Activated CD4-positive, CD25-positive, alpha-beta regulatory T cell treated with anti-CD3 and anti-CD28 coated beads, Interleukin-2, amount 50 U/mL, for 16 hours (primary cell): Measurements from ENCODE around the gene PHF2.

Experiments used
- DNase-seq: peaks from one replicate; pipeline ENCODE4 v3.0.0-alpha.2; 2020; ENCODE audit warnings: low read depth, low spot score

PHF2 gene

DNA sequence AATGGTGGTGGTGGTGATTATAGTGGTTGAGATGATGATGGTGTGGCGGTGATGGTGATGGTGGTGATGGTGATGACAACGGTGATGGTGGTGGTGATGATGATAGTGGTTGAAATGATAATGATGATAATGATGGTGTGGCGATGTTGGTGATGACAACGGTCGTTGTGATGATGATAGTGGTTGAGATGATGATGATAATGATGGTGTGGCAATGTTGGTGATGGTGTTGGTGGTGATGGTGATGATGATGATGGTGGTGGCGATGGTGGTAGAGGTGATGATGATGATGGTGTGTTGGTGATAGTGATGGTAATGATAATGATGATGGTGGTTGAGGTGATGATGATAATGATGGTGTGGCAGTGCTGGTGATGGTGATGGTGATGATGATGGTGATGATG, 48.0 kb downstream of the PHF2 start:
- no peak for DNase-seq

DNA sequence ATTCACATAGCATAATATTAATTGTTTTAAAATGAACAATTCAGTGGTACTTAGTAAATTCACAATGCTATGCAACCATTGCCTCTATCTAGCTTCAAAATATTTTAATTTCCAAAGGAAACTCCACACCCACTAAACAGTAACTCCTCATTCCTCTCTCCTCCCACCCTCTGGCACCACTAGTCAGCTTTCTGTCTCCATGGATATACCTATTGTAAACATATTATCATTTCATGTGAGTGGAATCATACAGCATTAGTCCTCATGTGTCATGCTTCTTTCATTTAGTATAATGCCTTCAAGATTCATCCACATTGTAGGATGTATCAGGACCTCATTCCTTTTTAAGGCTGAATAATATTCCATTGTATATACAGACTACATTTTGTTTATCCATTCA, 48.6 kb downstream of the PHF2 start:
- DNase-seq, result no peak

DNA sequence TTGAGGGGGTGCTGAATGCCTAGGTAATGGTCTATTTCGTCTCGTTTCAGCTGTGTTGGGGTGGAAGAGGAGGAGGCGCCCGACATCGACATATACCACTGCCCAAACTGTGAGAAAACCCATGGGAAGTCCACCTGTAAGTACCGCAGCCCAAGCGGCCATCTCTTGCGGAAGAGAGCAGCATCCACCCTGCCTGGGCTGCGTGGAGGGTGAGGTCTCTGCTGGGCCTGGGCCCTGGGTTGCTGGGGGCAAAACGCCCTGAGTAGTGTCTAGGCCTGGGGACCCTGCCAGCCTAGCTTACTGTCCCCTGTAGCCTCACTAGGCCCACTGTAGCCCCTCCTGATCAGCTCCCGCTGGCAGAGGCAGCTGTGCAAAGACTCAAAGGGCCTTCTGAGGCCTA, 53.5 kb downstream of the PHF2 start:
- DNase-seq, result no peak

DNA sequence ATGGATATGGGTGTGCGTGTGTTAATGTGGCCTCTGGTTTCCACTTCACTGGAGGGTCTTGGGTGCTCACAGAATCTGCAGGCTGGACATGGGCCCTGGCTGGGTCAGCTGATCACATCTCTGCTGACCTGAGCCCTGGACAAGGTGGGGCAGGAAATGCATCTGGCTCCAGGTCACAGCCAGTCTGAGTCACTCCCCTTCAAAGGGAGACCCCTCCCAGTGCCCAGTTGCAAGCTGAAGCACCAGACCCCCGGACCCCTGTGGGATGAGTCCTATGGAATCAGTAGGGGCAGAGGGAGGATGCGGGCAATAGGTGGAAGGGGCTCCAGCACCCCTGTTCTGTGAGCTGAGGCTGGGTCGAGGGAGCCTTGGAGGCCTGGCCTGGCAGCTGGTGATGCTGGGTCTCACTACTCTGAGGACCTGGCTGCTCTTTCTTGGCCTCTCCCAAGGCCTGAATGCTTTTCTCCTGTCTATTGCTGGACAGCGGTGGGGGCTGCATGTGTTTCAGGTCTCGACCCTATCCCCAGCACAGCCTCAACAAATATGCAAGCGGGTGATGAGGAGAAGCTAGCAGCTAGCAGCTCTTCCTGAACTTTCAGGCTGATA, 54.5 kb downstream of the PHF2 start:
- DNase-seq, result no peak

DNA sequence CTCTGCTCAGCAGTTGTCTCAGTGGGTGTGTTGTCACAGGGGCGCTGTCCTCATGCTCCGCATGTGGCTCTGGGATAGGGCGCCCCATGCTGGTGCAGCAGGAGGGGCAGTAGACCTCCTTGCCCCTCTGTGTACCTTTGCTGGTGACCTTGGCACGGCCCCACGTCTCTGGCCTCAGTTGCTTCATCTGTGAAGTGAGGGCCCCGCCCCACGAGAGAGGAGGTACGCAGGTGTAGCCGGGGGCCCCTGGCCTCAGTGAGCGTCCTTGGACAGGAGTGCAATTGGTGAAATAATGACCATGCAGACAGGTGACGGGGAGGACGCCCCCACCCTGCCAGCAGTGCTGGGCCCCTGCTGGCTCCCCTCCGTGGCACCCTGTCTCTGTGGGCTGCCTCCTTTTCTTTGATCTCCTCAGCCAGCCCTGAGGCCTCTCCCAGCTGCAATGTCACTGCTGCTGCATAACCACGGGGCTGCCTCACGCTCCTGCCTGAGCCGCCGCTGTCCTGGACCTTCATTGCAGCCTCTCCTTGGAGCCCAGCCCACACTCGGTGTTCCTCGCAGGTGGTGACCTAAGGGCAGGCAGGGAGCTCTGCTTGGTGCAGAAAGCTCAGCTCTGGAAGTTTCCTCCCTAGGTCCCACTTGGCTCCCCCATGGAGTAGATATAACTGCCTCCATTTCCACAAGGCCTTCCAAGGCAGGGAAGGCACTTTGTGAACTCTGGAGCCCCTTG, 57.3 kb downstream of the PHF2 start:
- no peak for DNase-seq

DNA sequence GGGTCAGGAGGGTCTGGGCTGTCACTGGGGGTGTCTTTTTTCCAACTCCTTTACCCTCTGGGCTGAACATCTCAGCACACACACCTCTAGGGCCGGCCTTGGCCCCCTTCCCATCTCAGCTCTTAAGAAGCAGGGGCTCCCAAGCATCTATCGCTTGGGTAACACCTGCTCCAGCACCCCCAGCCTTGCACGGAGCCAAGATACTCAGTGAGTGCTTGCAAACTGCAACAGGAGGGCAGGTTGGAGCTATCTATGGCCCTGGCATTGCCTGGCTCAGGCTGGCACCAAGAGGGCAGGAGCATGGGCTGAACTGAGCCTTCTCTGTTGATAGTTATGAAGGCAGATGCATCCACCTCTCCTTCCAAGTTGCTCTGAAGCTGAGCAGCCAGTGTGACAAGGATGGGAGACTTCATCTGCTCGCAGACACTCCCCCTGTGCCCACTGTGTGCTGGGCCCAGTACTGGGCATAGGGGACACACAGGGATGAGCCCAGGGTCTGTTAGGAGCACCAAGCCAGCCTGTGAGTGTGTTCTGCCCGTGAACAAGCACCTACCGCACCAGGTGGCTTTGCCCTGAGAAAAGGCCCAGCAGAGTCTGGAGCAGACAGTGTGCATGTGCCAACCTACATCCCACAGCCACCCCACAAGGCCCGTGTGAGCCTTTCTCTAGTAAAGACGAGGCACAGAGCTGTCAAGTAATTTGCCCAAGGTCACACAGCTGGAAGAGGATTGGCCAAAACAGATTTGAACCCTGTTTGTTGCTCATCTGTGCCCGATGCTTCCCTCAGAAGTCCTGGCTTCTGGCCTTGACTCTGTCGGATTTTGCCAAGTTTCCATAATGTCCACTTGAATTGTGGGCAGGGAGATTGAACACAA, 58.2 kb downstream of the PHF2 start:
- no peak for DNase-seq

DNA sequence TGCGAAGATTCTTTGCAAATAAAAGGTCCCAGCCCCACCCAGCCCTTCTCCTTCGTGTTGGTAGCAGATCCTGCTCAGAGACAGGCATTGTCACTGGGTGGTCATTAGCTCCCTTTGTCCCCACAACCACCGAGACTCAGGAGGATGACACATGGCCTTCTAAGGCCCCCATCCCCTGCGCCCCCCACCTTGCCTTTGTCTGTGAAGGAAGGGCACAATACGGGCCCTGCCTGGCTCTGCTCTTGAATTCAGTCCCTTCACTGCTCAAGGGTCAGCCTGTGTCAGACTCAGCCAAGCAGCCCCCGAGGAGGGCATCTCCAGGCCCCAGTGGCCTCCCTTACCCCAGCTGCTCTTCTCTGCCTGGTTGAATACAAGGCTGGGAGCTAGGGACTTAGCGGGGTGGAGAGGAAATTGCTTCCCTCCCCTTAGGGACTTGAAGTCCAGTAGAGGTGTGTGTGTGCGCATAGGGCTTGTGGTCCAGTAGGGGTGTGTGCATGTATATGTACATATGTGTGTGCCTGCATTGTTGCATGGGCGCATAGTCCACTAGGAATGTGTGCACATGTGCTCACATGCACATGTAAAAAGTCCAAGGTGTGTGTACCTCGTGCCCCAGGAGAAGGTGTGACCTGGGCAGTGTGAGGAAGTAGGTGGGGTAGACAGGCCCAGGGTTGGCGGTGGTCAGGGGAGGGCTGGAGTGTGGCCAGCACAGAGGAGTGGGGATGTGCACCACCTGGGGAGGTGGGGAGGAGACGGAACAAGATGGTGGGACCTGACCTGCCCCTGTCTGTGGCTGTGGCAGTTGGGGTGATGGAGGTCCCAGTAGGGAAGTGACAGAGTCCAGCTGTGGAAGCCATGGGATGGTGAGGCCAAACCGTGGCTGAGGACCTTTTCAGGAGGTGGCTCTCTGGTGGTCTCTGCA, 59.1 kb downstream of the PHF2 start:
- no peak for DNase-seq

DNA sequence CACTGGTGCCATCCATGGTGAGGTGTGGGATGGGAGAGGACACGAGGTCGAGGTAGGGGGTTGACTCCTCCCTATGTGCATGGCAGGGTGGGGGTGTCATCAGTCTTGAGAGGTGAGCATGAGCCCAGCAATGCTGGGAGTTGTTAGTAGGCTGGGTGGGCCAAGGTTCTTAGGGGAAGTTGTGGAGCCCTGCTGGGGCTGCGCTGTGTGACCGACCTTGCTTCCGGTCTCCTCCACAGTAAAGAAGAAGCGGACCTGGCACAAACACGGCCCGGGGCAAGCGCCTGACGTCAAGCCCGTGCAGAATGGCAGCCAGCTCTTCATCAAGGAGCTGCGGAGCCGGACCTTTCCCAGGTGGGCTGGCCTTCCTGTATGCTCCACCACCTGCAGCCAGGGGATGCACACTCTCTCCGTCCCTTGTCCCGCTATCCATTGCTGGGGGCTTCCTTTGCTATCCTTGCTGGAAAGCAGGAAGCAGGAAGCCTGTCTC, 59.8 kb downstream of the PHF2 start:
- no peak for DNase-seq

DNA sequence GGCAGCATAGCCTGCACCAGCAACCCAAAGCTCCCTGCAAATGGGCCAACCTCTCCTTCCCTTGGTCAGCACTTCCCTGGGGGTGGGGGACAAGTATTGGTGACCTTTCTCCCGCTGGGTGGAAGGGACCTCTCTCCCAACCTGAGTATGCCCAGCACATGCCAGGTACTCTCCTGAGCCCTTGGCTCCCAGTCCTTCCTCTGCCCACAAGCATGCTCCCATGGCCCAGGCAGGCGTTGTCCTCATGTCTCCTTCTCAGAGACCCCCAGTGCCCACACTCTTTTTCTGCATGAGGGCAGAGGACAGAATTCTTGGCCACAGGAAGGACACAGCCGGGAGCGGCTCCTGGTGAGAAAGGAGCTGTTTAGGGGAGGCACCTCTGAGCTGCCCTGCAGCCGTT, 60.3 kb downstream of the PHF2 start:
- no peak for DNase-seq

DNA sequence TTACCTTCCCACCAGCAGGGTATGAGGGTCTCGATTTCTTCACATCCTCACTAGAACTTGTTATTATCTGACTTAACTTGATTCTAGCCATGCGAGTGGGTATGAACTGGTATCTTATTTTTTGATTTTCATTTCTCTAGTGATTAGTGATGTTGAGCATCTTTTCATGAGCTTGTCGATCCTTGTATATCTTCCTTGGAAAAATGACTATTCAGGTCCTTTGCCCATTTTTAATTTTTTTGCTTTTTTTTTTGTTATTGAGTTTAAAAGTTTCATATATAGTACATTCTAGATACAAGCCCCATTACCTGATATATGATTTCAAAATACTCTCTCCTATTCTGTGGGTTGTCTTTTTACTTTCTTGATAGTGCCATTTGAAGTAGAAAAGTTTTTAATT, 61.5 kb downstream of the PHF2 start:
- DNase-seq, result no peak

DNA sequence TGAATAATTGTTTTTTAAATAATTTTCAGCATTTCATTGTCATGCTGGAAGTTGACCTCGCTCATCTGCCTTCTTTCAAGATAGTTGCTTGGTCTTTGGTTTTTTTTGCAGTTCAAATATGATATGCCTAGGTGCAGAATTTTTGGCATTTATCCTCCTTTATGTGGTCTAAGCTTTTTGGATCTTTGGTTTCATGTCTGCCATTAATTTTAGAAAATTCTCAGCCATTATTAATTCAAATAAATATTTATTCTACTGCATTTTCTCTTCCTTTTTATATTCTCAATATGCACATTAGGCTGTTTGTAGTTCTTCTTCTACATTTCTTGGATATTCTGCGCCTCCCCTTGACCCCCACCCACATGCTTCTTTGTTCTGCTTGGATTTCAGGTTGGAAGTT, 63.6 kb downstream of the PHF2 start:
- DNase-seq, result no peak

DNA sequence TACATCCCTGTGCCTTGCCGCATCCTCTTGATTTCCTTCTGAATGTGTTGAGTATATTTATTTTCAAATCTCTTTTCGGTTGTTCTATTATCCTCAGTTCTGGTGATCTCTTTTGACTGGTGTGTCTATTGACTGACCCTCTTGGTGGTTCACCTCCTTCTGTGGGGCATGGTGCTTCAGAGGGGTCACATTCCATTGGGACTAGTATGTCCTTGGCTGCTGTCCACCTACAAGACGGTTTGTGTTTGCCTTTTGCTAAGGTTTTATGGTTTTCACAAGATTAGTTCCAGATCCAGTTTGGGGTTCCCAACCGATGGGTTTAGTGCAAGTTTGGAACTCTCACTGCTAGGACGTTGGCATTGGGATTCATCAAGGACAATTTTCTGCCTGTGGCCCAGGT, 66.6 kb downstream of the PHF2 start:
- no peak for DNase-seq

DNA sequence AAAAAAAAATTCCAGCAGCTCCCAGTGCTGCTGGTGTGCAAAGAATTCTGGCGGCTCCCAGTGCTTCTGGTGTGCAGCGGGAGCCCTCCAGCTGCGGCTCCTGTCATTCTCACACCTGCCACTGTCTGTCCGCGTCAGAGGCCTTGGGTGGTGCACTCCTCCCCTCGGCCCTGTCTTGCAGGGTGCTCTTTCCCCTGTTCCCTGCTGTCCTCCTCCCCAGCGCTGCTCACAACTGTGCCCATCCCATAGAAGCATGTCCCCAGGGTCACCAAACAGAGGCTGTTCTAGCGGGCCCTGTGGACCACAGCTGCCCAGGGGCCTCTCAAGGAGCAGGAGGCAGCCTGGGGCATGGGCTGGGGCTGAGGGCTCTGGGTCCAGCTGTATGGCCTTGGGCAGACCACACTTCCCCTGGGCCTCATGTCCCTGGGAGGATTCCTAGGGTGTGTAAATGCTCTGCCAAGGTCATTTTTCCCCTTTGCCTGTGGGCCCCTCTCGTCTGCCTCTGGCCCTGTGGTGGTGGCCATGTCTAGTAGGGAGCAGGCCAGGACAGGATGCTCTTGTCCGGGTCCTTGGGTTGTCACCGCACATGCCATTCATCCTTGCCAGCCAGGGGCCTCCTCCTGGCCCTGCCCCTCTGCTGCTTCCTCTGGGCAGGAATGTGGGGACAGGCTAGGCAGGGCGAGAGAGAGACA, 68.2 kb downstream of the PHF2 start:
- DNase-seq, result no peak

DNA sequence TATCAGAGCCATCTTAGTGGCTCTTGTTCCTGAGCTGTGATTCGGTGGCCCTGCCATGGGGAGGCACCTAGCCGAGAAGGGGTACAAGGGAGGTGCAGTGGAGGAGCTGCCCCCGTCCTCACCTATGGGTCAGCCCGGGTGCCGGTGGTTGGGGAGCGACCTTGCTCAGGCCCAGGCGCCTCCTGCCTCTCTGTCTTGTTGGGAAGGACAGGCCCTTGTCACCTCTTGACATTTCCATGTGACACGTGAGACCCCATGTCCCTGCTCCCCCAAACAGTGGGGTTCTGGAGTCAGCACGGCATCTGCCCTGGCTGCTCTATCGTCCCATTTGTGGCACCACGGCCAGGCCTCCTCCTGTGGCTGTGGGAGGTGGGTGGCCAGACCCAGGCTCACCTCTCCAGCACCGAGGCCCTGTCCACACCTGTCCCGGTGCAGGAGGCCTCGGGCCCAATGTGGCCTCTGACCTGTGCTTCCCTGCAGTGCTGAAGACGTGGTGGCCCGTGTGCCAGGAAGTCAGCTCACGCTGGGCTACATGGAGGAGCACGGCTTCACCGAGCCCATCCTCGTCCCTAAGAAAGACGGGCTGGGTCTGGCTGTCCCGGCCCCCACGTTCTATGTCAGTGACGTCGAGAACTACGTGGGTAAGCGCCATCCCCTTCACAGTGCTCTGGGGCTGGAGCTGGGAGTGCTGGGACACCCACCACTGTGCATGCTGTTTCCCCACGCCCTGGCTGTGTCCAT, 68.9 kb downstream of the PHF2 start:
- DNase-seq, result no peak

DNA sequence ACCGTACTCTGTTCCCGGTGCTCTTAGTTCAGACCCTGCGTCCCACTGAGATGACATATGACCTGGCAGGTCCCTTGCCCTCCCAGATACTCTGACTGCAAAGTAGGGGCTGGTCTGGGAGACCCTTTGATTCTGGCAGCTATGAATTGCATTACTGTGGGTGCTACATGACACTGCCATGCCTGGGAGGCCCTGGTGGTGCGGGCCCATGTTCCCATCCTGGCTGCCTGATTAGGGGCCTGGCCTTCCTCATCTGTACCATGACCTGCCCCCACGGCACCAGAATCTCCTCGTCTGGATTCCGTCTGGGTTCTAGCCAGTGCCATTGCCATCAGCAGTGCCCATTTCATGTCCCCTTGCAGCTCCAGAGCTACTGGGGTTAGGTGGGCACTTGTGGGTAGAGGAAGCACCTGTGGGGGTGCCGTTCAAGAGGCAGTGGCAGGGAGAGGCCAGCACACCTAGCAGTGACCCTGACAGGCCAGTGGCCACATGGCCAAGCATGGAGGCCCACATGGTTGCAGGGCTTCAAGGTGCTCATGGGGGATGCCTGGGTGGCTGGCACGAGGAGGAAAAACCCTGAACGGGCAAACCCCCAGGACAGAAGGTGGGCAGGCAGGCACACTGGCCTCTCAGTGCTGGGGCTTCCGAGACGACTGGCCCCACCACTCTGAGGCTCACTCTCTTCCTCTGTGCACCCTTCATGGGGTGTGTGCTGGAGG, 69.7 kb downstream of the PHF2 start:
- DNase-seq, result no peak

DNA sequence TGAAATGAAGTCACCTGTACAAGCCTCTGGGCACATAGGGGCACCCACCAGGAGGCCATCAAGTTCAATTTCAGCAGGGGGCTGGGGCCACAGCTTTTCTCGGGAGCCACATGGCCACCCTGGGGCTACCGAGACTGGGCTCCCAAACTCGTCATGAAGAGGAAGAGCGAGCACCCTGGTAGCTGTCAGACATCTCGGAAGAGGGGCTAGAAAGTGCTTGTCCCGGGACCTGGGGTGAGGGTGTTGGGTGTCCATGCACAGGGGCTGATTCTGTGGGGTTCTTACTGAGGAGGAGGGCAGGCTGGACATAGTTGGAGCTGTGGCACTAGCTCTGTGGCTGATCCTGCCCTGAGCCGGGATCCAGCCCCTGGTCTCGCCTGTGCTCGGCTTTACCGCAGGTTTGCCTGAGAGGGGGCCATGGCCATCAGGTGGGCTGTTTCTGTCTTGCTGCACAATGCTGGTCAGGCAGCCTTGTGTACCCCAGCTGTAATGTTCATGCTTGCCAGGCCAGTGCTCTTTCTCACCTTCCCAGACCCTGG, 70.3 kb downstream of the PHF2 start:
- no peak for DNase-seq

DNA sequence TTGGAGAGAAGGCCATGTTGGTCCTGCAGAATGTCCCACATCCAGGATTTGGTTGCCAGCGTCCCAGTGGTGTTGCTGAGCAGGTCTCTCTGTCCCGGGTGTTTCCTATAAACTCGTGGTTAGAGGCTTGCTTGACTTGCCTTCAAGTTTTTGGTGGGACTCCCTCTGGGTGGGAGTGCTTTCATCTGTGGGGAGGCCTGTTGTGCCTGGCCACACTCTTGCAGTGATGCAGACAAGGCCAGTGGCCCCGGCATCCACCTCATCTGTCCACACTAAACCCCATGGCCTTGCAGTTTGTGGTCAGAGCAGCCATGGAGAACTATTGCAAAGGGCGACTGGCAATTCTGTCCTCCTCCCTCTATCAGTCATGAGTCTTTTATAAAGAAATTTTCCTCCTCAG, 71.8 kb downstream of the PHF2 start:
- DNase-seq, result no peak

DNA sequence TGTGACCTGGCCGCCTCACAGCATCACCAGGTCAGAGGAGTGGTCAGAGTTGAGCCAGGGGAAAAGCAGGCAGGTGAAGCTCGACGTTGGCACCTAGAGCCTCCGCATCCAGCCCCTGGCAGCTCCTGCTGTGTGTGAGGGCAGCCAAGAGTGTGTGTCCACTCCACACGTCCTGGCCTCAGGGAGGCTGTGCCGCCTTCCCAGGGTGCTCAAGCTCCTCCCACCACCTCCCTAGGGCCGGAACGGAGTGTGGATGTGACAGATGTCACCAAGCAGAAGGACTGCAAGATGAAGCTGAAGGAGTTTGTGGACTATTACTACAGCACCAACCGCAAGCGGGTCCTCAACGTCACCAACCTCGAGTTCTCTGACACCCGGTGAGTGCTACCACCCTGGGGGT, 72.5 kb downstream of the PHF2 start:
- DNase-seq, result no peak

DNA sequence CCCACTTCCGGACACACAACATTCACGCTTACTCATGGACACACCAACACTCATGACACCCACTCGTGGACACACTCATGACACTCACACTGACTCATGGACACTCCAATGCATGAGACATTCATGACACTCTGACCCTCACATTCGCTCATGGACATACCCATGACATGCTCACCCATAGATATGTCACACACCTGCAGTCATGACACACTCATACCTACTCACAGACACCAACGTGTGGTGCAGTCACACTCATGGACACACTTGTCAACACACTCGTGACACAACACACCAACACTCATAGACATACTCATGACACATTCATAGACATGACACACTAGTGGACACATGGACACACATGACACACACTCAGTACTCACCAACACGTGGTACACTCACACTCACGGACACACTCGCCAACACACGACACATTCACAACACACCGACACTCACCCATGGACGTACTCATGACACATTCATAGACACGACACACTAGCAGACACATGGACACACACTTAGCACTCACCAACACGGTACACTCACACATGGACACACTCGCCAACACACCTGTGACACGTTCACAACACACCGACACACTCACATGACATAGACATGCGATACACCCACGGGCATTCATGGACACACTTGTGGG, 73.4 kb downstream of the PHF2 start:
- no peak for DNase-seq
